Epidermal melanocyte (primary cell): ENCODE data around the gene HMGCS2.
"Not testable (repeated sequence)": the region's sequence is repeated elsewhere in the genome, so short reads cannot be mapped to it uniquely, and the experiment has no call there.

Source experiments
- DNase-seq: peaks from one replicate; pipeline ENCODE4 v3.0.0; 2011; ENCODE audit warnings: low spot score; ENCODE audit not compliant: insufficient read length

The HMGCS2 gene

GRCh38 chr1:119731741-119732430 is 36.8 kb downstream of the HMGCS2 start:
- DNase-seq = no peak

GRCh38 chr1:119731060-119731459 is 37.6 kb downstream of the HMGCS2 start:
- no peak for DNase-seq

GRCh38 chr1:119729044-119729443 is 39.7 kb downstream of the HMGCS2 start:
- DNase-seq = no peak

GRCh38 chr1:119727991-119728390 is 40.7 kb downstream of the HMGCS2 start:
- DNase-seq = no peak

GRCh38 chr1:119725626-119726025 is 43.1 kb downstream of the HMGCS2 start:
- no peak for DNase-seq

GRCh38 chr1:119724611-119725218 is 44.0 kb downstream of the HMGCS2 start:
- no peak for DNase-seq

- DNase-seq = no peak
Measured at GRCh38 chr1:119721896-119722295, 46.8 kb downstream of the HMGCS2 start.

GRCh38 chr1:119720866-119721440 is 47.8 kb downstream of the HMGCS2 start:
- no peak for DNase-seq

- no peak for DNase-seq
Measured at GRCh38 chr1:119718972-119719371, 49.7 kb downstream of the HMGCS2 start.

GRCh38 chr1:119718409-119718808 is 50.3 kb downstream of the HMGCS2 start:
- no peak for DNase-seq

- no peak for DNase-seq
Measured at GRCh38 chr1:119715542-119715941, 53.2 kb downstream of the HMGCS2 start.

- DNase-seq = no peak
Measured at GRCh38 chr1:119714583-119714982, 54.1 kb downstream of the HMGCS2 start.

GRCh38 chr1:119713749-119714456 is 54.8 kb downstream of the HMGCS2 start:
- no peak for DNase-seq

GRCh38 chr1:119713039-119713748 is 55.5 kb downstream of the HMGCS2 start:
- no peak for DNase-seq

GRCh38 chr1:119712342-119713038 is 56.2 kb downstream of the HMGCS2 start:
- peak; percentile 66 for DNase-seq

- peak; percentile 93 for DNase-seq
Measured at GRCh38 chr1:119711804-119712341, 56.8 kb downstream of the HMGCS2 start, which contains the start of gene PHGDH. TSS of gene PHGDH (plus strand) at chr1:119711934. CDS start at chr1:119712023, 89 bp downstream.

GRCh38 chr1:119711356-119711803 is 57.3 kb downstream of the HMGCS2 start:
- DNase-seq = not testable (repeated sequence)

GRCh38 chr1:119706599-119706998 is 62.1 kb downstream of the HMGCS2 start:
- not testable (repeated sequence) for DNase-seq

- DNase-seq = no peak
Measured at GRCh38 chr1:119703666-119704450, 64.8 kb downstream of the HMGCS2 start.

- no peak for DNase-seq
Measured at GRCh38 chr1:119702384-119702783, 66.3 kb downstream of the HMGCS2 start.
